RWPE1 (cell line): ENCODE data around the gene FOXP2.
"Not testable (repeated sequence)": the region's sequence is repeated elsewhere in the genome, so short reads cannot be mapped to it uniquely, and the experiment has no call there.

Experiments used
- CTCF ChIA-PET: fragments of 350-600 bp; sonication (Branson Sonifier 250); formaldehyde crosslinking; extraction: SDS; loops from one replicate; lab custom pipeline; 2021; lab: Yijun Ruan, JAX
- POLR2A ChIA-PET: fragments of 400-600 bp; formaldehyde crosslinking; extraction: SDS; loops from one replicate; lab custom pipeline; 2020; ENCODE audit warnings: antibody characterized with exemption; ENCODE audit not compliant: low non-redundant PET; lab: Yijun Ruan, JAX
- DNase-seq: peaks from one replicate; pipeline ENCODE4 v3.0.0; 2012; ENCODE audit warnings: low spot score
- H3K27ac ChIP-seq: fragments of 450-650 bp; 2 replicates; pipeline ENCODE4 v1.5.1; 2017
- TF ChIP-seq, protein P1 (sequence below): fragments of 450-650 bp; conservative IDR thresholded peaks from 2 replicates; pipeline ENCODE4 v1.5.1; 2017; ENCODE audit warnings: low read depth, mild to moderate bottlenecking

FOXP2 gene

DNA sequence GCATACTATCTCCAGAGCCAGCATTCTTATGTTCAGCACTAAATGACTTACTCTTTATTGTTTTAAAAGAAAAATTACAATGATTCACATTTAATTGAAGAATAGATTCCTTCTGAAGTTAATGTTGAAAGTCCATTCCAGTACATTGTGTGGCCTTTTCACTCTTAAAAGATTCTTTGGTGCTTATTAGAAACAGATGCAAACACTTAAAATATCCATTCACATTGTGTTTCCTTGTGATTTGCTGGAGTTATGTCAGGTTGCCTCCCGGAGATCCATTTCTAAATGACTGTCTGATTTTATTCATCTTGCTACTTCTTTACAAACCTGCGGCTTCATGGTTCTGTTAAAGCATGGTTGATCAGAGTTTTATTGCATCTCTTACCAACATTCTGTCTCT is 152.8 kb downstream of the FOXP2 start:
- ChIA-PET POLR2A (no interaction called here), CTCF (no interaction called here)
- DNase-seq = no peak
- TF ChIP-seq, protein P1, sequence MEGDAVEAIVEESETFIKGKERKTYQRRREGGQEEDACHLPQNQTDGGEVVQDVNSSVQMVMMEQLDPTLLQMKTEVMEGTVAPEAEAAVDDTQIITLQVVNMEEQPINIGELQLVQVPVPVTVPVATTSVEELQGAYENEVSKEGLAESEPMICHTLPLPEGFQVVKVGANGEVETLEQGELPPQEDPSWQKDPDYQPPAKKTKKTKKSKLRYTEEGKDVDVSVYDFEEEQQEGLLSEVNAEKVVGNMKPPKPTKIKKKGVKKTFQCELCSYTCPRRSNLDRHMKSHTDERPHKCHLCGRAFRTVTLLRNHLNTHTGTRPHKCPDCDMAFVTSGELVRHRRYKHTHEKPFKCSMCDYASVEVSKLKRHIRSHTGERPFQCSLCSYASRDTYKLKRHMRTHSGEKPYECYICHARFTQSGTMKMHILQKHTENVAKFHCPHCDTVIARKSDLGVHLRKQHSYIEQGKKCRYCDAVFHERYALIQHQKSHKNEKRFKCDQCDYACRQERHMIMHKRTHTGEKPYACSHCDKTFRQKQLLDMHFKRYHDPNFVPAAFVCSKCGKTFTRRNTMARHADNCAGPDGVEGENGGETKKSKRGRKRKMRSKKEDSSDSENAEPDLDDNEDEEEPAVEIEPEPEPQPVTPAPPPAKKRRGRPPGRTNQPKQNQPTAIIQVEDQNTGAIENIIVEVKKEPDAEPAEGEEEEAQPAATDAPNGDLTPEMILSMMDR = no peak
- no peak overlapping the region for H3K27ac ChIP-seq

DNA sequence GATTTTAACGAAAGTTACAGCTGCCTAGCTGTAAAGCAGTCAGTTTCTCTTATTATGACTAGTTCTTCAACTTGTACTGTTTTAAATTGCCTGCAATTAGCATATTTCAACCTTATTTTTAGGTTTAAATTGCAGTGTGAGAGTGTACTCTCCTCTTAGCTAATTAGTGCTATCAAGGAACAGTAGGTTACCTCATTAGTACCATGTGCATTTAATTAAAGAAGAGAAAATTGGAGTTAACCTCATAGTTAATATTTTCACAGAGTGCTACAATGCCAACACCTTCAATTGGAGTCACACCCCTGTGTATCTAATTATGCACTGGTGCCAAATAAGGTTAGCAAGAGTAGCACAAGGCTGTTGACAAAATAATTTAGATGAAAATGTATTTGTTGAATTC is 154.6 kb downstream of the FOXP2 start:
- TF ChIP-seq, protein P1 = no peak
- no peak for DNase-seq
- CTCF ChIA-PET = no interaction called here
- no peak overlapping the region for H3K27ac ChIP-seq
- POLR2A ChIA-PET = no interaction called here

DNA sequence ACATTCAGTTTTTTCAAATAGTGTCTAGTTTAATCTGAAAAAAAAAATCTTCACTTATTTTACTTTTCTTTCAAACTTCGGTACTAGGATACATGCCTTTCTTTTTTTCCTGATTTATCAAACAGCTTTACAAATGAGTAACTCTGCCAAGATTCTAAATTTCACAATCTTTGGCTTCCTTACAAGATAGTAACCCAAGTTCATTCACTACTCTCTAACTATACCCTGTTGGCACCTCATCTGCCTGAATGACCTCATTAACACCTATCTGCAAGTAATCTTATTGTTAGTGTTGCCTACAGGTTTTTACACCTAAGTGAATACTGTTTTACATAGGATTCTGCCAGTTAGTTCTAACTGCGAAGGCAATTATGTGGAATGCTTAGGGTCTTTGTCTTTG is 159.8 kb downstream of the FOXP2 start:
- H3K27ac ChIP-seq = no peak overlapping the region
- DNase-seq = no peak
- TF ChIP-seq, protein P1 = no peak
- POLR2A ChIA-PET = no interaction called here
- CTCF ChIA-PET = interaction anchor here (0.6 kb wide), 2 partner anchors 8 to 488 kb away, joined by 3 to 8 read pairs; no protein-coding TSS in a partner anchor

DNA sequence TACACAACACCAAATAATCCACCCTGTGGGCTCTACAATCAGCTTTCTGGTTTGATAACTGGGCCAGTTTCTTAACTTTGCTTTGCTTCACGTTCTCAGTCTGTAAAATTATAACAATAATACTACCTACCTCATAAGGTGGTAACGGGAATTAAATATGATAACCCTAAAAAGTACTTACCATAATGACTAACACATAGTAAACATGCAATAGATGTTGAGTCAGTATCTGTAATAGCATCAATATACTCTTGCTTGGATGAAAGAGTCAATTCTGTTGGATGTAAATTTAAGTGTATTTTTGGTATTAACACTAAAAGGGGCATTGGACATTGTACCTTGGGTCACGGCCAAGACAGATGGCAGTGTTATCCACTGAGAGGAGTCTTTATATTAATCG is 160.5 kb downstream of the FOXP2 start:
- H3K27ac ChIP-seq = no peak overlapping the region
- DNase-seq = no peak
- POLR2A ChIA-PET = no interaction called here
- CTCF ChIA-PET = interaction anchor here (0.7 kb wide), 1 partner anchor 173 kb away, joined by 3 read pairs; no protein-coding TSS in a partner anchor
- TF ChIP-seq, protein P1 = no peak

DNA sequence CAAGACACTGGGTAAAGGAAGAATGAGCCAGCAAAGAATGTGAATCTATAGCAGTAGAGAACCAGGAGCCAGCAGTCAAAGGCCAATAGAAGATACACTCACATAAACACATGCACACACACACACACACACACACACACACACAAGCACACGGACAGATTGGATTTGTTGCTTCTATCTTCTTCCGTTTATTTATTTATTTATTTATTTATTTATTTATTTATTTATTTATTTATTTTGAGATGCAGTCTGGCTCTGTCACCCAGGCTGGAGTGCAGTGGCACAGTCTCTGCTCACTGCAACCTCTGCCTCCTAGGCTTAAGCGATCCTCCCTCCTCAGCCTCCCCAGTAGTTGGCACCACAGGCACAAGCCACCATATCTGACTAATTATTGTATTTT is 166.3 kb downstream of the FOXP2 start:
- H3K27ac ChIP-seq, POLR2A ChIA-PET, CTCF ChIA-PET, DNase-seq: not testable (repeated sequence)

DNA sequence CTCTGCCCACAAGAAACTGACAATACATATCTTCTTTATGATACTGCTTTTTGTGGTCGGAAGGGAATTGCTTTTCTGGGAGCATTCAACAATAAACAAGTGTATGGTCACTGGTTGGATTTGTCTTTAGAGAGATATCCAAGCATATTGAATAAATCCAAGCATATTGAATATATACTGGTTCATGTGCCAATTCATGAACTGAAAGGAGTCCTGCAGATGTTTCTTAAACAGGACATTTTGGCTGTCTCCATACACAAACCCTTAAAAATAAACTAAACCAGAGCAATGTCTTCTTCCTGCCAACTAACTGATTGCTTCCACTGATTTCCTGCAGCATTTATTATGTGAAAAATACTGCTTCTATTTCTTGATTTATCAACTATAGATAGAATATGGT is 173.9 kb downstream of the FOXP2 start:
- no peak overlapping the region for H3K27ac ChIP-seq
- POLR2A ChIA-PET = no interaction called here
- TF ChIP-seq, protein P1 = no peak
- CTCF ChIA-PET = interaction anchor here (0.6 to 1.0 kb wide), 2 partner anchors 335 to 889 kb away, joined by 4 to 8 read pairs; no protein-coding TSS in a partner anchor
- DNase-seq = no peak

DNA sequence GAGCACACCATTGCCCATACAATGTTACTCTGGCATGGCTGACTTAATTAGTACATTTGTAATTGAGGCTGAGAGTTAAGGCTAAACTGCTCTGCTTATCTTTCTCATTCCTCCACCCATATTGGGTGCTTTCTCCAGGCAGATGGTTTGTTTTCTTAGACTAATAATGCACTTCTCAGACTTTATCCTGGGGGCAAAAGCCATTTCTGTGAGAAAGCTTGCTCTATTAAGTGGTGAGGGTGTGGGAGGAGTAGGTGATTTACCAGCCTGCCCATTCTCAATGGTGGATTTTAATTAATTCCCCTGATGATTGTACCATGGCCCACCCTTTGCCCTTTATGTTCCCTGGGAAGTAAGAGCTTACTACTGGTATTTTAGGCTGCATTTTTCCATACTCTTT is 174.8 kb downstream of the FOXP2 start:
- TF ChIP-seq, protein P1 = no peak
- ChIA-PET CTCF (interaction anchor here (1.0 kb wide), 1 partner anchor 334 kb away, joined by 4 read pairs; no protein-coding TSS in a partner anchor), POLR2A (no interaction called here)
- H3K27ac ChIP-seq = no peak overlapping the region
- no peak for DNase-seq
